Epithelial cell of proximal tubule (primary cell): ENCODE data around the gene SLC9A5. TPM values are rescaled to one million over a fixed set of nuclear protein-coding genes. Genes with fewer than 3 reads are reported as not detected.

ENCODE experiments used
- DNase-seq: peaks from one replicate; pipeline ENCODE4 v3.0.0-alpha.2; 2011; ENCODE audit warnings: low read depth
- H3K4me3 ChIP-seq: 2 replicates; pipeline ENCODE4 v1.5.1; 2011; ENCODE audit warnings: low read depth, mild to moderate bottlenecking, low read length
- total RNA-seq: library from RNA; depleted of rRNA; stranded (reverse); fragments of >200 nt; gene quantifications from 2 replicates; pipeline ENCODE4 v1.2.3, GENCODE V29; 2015
- TF ChIP-seq, protein P1 (sequence below): conservative IDR thresholded peaks from 2 replicates; pipeline ENCODE4 v1.5.1; 2012; ENCODE audit warnings: low read depth, mild to moderate bottlenecking, low read length

The SLC9A5 gene
- total RNA-seq, 1 donor from 2014 or later, result 0.23 TPM

DNA sequence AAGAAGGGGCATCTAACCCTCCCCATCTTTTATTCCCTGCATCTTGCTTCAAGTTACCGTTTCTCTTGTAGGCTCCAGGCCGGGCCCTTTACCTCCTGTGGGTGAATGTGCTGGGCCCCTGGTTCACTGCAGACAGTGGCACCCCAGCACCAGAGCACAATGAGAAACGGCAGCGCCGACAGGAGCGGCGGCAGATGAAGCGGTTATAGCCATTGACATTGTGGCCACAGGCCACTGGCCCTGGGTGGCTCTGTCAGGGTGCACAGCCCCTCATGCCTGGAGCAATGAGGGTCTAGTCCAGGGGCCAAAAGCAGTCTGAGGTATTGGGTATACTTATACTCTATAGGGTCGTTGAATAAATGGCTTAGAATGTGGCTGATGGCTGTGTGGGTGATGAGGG is 19.9 kb upstream of the SLC9A5 start:
- no peak overlapping the region for H3K4me3 ChIP-seq
- TF ChIP-seq, protein P1, sequence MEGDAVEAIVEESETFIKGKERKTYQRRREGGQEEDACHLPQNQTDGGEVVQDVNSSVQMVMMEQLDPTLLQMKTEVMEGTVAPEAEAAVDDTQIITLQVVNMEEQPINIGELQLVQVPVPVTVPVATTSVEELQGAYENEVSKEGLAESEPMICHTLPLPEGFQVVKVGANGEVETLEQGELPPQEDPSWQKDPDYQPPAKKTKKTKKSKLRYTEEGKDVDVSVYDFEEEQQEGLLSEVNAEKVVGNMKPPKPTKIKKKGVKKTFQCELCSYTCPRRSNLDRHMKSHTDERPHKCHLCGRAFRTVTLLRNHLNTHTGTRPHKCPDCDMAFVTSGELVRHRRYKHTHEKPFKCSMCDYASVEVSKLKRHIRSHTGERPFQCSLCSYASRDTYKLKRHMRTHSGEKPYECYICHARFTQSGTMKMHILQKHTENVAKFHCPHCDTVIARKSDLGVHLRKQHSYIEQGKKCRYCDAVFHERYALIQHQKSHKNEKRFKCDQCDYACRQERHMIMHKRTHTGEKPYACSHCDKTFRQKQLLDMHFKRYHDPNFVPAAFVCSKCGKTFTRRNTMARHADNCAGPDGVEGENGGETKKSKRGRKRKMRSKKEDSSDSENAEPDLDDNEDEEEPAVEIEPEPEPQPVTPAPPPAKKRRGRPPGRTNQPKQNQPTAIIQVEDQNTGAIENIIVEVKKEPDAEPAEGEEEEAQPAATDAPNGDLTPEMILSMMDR, result no peak
- no peak for DNase-seq

DNA sequence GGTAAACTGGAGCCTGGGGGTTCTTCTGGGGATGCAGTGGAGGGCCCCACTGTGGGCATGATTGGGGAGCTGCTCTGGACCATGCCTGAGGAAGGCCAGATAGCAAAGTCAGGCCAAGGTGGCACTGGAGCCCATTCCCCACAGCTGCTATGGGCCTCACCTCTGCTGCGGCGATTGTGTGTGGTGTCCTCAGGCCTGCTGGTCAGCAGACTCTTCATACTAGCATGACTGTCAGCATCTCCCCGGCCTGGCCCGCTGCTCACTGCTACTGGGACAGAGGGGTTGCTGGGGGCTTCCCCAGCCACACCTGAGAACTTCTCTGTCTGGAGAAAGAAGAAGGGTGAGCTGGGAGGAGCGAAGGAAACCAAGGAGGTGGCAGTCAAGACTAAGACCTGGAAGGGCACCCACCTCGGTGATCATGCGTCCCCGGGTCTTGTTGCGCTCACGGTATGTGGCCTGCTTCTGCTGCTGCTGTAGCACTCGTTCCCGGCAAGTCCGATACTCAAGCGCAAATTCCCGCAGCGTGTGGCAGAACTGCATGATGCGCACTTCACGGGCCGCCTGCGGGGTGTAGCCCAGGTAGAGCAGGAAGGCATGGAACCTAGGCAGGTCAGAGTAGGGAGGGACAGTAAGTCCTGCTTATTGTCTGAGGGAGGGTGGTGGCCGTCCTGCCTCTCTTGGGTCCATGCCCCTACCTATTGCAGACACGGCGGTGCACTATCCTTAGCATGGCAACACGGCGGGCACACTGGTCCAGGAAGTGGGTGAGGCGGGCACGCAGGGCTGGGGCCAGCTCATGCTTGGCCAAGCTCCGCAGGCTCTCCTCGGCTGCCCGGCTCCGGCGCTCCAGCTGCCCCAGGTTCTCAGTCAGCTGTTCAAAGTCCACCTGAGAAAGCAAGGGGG is 18.6 kb upstream of the SLC9A5 start:
- no peak for DNase-seq
- H3K4me3 ChIP-seq, result no peak overlapping the region
- TF ChIP-seq, protein P1, result no peak

DNA sequence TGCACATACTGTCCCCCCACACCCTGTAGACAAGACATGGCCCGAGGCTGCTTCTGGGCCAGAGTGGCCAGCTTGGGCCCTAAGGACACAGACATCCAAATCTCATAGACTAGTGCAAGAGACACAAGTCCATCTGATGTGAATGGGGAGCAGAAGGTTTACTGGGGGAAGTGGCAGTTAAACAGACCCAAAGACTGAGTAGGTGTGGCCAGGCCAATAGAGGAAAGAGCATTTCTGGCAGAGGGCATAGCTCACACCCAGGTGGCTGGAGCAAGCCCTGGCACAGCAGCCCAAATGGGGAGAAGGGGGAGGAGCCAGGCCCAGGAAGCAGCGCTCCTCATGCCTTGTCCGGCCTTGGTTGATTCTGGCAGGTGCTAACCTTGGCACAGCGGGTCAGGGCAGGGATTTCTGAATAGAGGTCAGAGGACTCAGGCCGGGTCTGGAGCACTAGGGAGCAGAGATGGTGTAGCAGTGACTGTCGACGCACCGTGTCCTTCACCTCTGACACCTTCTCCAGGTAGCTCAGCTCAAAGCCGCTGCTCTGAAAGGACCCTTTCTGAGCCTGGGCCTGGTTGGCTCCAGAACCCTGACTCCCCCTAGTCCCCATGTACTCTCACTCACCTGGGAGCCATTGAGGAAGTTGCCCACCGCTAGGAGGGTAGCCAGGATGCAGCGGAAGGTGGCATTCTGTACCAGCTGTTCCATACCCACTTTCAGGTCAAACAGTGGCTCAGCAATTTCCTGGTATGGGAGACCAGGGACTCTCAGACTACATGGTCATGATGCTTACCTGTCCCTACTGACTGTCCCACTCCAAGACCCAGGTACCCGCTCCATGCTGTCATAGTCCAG is 17.7 kb upstream of the SLC9A5 start:
- DNase-seq, result no peak
- TF ChIP-seq, protein P1, result no peak
- no peak overlapping the region for H3K4me3 ChIP-seq

DNA sequence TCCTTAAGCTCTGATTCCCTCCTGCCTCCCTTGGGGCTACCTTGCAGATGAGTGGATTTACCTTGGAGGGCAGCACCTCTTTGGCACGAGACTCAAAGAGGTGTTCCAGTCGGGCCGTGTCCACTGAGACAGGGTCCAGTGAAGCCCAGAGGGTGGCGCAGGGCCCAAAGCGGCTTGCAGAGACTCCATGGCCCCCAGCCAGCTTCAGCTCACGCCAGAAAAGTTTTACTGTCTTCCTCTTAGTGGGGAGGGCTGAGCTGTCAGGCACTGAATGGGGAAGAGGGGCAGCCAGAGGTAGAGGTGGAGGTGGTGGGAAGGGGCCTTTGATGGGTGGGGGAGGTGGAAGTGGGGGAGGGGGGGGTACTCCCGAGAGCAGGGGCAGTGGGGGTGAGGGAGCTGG is 15.2 kb upstream of the SLC9A5 start:
- TF ChIP-seq, protein P1, result no peak
- H3K4me3 ChIP-seq, result no peak overlapping the region
- DNase-seq, result no peak

DNA sequence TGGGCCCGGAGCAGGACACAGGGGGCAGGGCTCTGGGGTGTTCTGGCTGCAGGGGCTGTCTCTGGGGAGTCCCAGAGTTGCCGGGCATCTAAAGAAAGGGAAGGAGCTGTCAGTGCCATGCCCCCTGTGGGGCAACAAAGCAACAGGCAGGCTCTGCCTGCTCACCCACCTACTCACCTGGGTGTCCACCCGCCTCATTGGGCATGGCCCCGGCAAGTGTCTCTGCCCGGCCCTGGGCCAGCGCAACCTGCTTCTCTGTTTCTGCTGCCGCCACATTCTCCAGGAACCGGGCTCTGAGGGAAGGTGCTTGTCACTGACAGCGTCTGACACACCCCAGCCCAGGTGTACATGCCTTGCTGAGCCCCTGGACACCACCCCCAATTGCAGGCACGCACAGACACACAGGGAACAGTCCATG is 14.6 kb upstream of the SLC9A5 start:
- H3K4me3 ChIP-seq, result no peak overlapping the region
- TF ChIP-seq, protein P1, result no peak
- no peak for DNase-seq

DNA sequence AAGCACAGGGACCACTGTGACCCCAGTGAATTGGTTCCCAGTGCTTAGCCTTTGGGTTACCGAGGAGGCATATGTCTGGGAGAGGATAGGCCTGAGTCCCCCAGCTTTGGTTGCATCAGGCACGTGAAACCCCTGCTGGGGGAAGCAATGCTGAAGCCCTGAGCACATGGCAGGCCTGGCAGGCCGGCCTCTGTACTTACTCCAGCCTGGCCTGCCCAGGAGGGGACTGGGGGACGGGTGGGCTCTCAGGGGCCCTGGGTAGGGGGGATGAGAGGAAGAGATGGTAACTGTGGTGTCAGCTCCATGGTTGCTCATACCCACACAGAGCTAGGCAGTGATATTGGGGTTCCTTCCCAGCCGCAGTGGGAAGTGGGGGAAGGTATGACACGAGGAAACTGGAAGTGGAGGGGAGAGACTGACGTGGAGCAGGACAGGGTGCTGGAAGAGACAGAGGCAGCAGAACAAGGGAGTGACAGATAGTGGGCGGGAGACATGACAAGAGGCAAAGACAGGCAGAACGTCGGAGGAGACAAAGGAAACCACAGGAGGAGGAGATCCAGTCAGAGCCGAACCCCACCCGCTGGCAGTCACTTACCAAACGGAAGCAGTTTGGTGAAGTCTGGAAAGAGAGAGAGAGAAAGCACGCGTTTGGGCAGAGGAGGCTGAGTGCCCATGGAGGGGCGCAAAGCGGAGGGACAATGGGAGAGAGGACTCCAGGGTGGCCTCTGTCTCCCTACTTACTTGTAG is 12.8 kb upstream of the SLC9A5 start:
- TF ChIP-seq, protein P1, result no peak
- DNase-seq, result no peak
- no peak overlapping the region for H3K4me3 ChIP-seq
